A549 (cell line): Measurements from ENCODE around the gene FAM181A.

Experiments used
- BHLHE40 ChIP-seq: IDR thresholded peaks from 2 replicates; pipeline ENCODE4 v1.6.1; 2012; ENCODE audit warnings: low read depth, low read length, inconsistent platforms
- CEBPB ChIP-seq, 2 experiments: fragments of >200 bp in 1 of 2; sonication (Bioruptor Twin) in 1 of 2; formaldehyde crosslinking in 1 of 2; IDR thresholded peaks; 2 replicates each; pipeline ENCODE4 v1.6.1; 2012 to 2016
- CTCF ChIP-seq: fragments of >200 bp; sonication (Bioruptor Twin); formaldehyde crosslinking; IDR thresholded peaks from 3 replicates; pipeline ENCODE4 v1.5.1; 2016
- ELK1 ChIP-seq: fragments of 150-350 bp; IDR thresholded peaks from 2 replicates; pipeline ENCODE4 v1.6.1; 2014; ENCODE audit warnings: low read depth, mild to moderate bottlenecking, low read length
- MAFK ChIP-seq: fragments of 450-650 bp; IDR thresholded peaks from 2 replicates; pipeline ENCODE4 v1.6.1; 2014; ENCODE audit not compliant: partially characterized antibody
- USF2 ChIP-seq: fragments of 450-650 bp; IDR thresholded peaks from 2 replicates; pipeline ENCODE4 v1.6.1; 2014; ENCODE audit warnings: antibody characterized with exemption

- TF ChIP-seq CTCF (no peak), MAFK (no peak), USF2 (no peak), BHLHE40 (no peak), ELK1 (no peak), CEBPB (IDR thresholded peaks at IDR 0.05) (no peak)
Measured at GRCh38 chr14:93926873-93927799, at the start of gene FAM181A.
